Measurements from ENCODE around the gene FMR1NB. TPM values are rescaled to one million over a fixed set of nuclear protein-coding genes. Genes with fewer than 3 reads are reported as not detected.

Gene FMR1NB
- total RNA-seq (2022; extraction: Qiagen RNA extraction; ENCODE audit: low read depth): not detected in 5 replicates

GRCh38 chrX:147981038-147981752 is at the start of gene FMR1NB:
FMR1NB (plus strand) TSS chrX:147981337; CDS start chrX:147981403, 66 bp downstream.

Other genes with a start within 250 kb of the FMR1NB start
- gene FMR1, start 69.4 kb upstream of the FMR1NB start, total RNA-seq (2022; extraction: Qiagen RNA extraction; ENCODE audit: low read depth): 15.3 to 22.8 TPM (median 20.6 TPM) in 5 replicates

Measured in A549 treated with GW870086 at 1 μM for 4 hours (cell line).